Stimulated activated CD4-positive, alpha-beta T cell treated with anti-CD3 and anti-CD28 coated beads, Interleukin-4, amount 100 ng/mL, for 4 hours (primary cell): ENCODE data around the gene ZSCAN30.
"Not testable (repeated sequence)": the region's sequence is repeated elsewhere in the genome, so short reads cannot be mapped to it uniquely, and the experiment has no call there.

Experiments used
- DNase-seq, 2 experiments: peaks; one replicate each; pipeline ENCODE4 v3.0.0-alpha.2; 2020

Gene ZSCAN30

DNA sequence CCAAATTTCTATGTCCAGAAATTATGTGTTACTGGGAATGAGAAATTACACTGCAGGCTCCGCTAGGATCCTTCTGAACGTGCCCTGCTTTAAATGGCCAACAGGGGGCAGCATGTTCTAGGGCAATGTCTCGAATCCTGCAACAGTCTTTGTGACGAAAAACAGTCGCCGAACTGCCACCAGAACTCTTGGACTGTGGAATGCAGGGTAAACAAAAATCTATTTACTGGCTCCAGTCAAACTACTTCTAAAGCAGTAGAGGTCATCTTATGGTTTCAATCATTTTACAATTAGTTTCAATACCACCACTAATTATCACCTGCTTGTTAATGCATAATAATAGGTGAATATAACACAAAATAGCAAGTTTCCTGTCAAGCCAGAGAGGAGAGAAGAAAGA is 59.0 kb downstream of the ZSCAN30 start:
- DNase-seq: peak; percentile 65 to 71

DNA sequence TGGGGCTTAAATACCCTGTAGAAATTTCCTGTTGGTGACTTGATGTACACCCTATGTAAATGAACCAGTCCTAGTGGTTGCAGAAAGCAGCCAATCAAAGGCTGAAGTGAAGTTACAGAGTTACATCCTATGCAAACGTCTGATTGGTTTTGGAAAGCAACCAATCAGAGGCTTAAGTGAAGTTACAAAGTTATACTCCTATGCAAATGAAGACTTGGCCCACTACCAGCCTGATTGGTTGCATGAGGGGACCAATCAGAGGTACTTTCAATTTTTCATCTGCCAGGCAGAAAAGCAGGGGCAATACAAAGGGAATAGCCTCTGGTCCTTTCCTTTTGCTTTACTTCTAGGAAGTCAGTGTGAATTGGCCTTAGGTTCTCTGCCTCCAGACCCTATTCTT is 62.8 kb downstream of the ZSCAN30 start:
- DNase-seq: no peak

DNA sequence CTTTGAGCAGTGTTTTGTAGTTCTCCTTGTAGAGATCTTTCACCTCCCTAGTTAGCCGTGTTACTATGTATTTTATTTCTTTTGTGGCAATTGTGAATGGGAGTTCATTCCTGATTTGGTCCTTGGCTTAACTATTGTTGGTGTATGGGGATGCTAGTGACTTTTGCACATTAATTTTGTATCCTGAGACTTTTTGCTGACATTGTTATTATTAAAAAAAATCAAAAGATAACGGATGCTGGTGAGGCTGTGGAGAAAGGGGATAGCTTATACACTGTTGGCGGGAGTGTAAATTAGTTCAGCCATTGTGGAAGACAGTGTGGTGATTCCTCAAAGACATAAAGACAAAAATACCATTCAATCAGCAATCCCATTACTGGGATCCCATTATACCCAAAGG is 66.2 kb downstream of the ZSCAN30 start:
- DNase-seq: no peak

DNA sequence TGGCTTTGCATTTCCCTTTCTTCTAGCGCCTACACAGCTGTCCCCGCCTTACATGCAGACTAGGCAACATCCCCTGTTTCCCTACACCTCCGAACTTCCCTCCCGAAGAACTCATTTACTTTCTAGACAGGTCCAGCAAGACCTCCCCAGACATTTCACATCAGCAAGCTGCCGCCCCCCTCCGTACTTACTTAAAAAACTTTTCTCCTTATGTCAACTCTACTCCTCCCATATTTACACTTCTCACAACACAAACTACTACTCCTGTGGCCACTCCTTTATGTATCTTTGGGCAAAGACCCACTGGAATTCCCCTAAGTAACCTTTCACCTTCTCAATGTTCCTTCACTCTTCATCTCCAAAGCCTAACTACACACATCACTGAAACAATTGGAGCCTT is 69.6 kb downstream of the ZSCAN30 start:
- no peak for DNase-seq

DNA sequence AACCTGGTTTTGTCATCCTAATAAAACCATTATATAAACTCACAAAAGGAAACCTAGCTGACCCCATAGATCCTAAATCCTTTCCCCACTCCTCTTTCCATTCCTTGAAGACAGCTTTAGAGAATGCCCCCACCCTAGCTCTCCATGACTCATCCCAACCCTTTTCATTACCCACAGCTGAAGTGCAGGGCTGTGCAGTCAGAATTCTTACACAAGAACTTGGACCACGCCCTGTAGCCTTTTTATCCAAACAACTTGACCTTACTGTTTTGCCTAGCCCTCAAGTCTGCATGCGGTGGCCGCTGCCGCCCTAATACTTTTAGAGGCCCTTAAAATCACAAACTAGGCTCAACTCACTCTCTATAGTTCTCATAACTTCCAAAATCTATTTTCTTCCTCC is 70.7 kb downstream of the ZSCAN30 start:
- DNase-seq: not testable (repeated sequence)

DNA sequence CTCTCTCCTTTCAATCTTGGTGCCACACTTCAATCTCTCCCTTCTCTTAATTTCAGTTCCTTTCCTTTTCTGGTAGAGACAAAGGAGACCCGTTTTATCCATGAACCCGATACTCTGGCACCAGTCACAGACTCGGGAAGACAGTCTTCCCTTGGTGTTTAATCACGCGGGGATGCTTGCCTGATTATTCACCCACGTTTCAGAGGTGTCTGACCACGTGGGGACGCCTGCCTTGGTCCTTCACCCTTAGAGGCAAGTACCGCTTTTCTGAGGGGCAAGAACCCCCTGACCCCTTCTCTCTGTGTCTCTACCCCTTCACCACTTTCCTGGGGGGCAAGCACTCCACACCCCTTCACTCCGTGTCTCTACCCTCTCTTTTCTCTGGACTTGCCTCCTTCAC is 73.4 kb downstream of the ZSCAN30 start:
- not testable (repeated sequence) for DNase-seq

DNA sequence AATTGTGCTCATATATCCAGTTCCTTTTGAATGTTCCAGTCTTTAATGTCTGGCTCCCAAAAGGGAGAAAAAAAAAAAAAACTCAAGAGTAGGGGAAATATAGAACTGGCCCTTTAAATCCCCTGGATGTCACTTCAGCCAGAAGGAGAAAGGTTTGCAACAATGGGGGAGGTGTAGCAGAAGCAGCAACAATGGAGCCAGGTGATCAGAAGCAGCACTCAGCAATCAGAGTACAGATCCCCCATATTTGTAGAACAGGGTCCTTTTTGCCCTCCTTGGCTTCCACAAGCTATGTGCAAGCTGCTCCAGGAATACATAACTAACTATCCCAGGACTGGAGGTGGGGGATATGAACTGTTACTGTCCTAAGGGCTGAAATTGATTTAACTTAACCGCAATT is 75.0 kb downstream of the ZSCAN30 start:
- DNase-seq: no peak

DNA sequence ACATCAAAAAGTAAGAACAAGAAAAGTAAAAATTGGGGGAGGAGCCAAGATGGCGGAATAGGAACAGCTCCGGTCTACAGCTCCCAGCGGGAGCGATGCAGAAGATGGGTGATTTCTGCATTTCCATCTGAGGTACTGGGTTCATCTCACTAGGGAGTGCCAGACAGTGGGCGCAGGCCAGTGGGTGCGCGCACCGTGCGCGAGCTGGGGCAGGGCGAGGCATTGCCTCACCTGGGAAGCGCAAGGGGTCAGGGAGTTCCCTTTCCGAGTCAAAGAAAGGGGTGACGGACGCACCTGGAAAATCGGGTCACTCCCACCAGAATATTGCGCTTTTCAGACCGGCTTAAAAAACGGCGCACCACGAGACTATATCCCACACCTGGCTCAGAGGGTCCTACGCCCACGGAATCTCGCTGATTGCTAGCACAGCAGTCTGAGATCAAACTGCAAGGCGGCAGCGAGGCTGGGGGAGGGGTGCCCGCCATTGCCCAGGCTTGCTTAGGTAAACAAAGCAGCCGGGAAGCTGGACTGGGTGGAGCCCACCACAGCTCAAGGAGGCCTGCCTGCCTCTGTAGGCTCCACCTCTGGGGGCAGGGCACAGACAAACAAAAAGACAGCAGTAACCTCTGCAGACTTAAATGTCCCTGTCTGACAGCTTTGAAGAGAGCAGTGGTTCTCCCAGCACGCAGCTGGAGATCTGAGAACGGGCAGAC is 84.1 kb downstream of the ZSCAN30 start:
- DNase-seq: not testable (repeated sequence)

DNA sequence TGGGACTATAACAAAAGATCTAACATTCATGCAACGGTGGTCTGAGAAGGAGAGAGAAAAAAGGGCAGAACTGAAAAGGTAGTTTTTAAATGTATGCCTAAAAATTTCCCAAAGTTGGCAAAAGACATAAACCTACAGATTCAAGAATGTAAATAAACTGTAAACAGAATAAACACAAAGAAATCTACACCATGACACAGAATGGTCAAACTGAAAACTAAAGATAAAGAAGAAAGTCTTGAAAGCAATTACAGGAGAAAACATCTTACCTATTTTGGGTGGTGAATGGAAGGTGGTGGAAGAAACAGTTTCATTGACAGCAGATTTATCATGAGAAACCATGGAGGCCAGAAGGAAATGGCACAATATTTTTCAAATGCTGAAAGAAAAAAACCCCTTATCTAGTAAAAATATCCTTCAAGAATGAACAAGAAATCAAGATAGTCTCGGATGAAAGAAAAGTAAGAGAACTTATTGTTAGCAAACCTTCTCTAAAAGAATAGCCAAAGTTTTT is 84.8 kb downstream of the ZSCAN30 start:
- no peak for DNase-seq

DNA sequence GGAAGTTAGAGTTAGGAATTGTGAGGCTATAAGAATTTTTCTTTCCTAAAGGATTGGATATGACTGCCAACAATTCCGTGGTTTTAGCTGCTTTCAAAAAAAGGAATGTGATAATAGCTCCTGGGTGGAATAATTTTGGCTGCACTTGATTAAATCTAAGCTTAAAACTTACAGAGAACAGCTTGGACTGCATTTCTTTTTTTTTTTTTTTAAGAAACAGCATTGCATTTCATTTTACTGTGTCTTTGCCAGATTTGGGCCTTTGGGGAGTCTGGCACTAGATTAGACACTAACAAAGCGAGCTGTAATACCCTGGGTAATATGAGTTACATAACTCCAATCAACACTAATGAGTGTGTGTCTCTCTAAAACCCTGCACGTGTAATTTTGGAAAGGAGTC is 87.0 kb downstream of the ZSCAN30 start:
- no peak for DNase-seq

DNA sequence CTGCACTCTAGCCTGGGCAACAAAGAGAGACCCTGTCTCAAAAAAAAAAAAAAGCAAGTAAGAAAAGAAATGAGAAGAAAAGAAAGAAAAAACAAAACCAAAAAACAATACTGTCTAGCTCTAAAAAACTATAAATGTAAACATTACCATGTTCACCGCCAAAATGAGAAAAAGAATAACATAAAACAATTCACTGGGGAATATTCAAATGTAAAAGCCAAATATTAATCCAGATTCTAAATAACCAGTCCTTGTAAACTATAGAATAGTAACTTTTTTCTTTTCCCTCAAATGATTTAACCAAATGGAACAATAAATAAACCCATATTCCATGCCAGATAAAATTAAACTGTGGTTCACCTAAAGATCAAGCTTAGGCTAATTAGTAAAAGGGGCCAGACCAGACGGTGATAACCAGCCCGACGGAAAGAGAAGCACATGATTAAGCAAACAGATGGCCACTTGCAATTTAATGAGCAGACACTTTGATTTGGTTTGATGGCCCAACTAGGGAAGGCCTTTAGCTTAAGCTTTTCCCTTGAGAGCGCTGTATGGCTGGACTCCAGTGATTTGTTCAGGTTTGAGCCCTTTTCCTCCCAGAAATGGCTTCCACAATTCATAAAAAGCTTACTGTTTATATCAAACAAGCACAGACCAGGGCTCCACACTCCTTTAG is 88.6 kb downstream of the ZSCAN30 start:
- DNase-seq: no peak
